GM12878 (cell line): ENCODE data around the gene SERINC5. TPM values are rescaled to one million over a fixed set of nuclear protein-coding genes. Genes with fewer than 3 reads are reported as not detected.

Source experiments
- ATAC-seq: fragments of 200-7000 bp; cut with Tn5 transposase; 3 replicates; pipeline ENCODE4 v1.9.1; 2020; ENCODE audit warnings: mild to moderate bottlenecking, moderate library complexity
- BruUV-seq: library from RNA; stranded (reverse); fragments of 400-500 nt; replicated peaks from 2 replicates; lab custom pipeline; 2021; lab: Mats Ljungman, UMichigan
- CTCF ChIA-PET: fragments of 300-600 bp; sonication (Branson Sonifier 250); formaldehyde crosslinking; extraction: SDS; loops from one replicate; lab custom pipeline; 2021; ENCODE audit warnings: inconsistent platforms; lab: Yijun Ruan, JAX
- POLR2A ChIA-PET: fragments of 350-600 bp; formaldehyde crosslinking; extraction: SDS; loops from one replicate; lab custom pipeline; 2021; ENCODE audit warnings: inconsistent platforms; lab: Charles Lee
- RAD21 ChIA-PET: fragments of 300-600 bp; sonication (Branson Sonifier 250); formaldehyde crosslinking; loops from one replicate; lab custom pipeline; 2023; ENCODE audit warnings: antibody characterized with exemption; ENCODE audit not compliant: unreplicated experiment; lab: Charles Lee
- SMC1A ChIA-PET: fragments of 300-600 bp; sonication (Branson Sonifier 250); formaldehyde crosslinking; loops from one replicate; lab custom pipeline; 2023; ENCODE audit not compliant: unreplicated experiment, uncharacterized antibody; lab: Charles Lee
- DNase-seq: peaks from one replicate; pipeline ENCODE4 v3.0.0-alpha.2; 2011; ENCODE audit warnings: low read depth, low spot score
- FAIRE-seq: peaks from 3 replicates; lab custom pipeline; 2011; peaks lifted over from hg19 to GRCh38; lab: Jason Lieb, UNC
- H2AFZ ChIP-seq: 2 replicates; pipeline ENCODE4 v1.6.0; 2011; ENCODE audit warnings: low read depth, low read length, control low read depth; ENCODE audit not compliant: control insufficient read depth
- H3K27ac ChIP-seq: 2 replicates; pipeline ENCODE4 v1.5.1; 2011; ENCODE audit warnings: control low read depth; ENCODE audit not compliant: control insufficient read depth, insufficient read depth
- H3K27me3 ChIP-seq, 2 experiments: replicated peaks in 1 of 2; 2 replicates each; pipeline versions ENCODE4 v1.6.0 to v1.6.1; 2011; ENCODE audit warnings: low read length in 1 of 2; ENCODE audit not compliant: control insufficient read depth in 2 of 2, insufficient read depth in 2 of 2
- H3K36me3 ChIP-seq, 2 experiments: 2 replicates each; pipeline ENCODE4 v1.5.1; 2011; ENCODE audit warnings: low read length in 1 of 2; ENCODE audit not compliant: control insufficient read depth in 2 of 2, insufficient read depth in 2 of 2
- H3K4me1 ChIP-seq: 2 replicates; pipeline ENCODE4 v1.6.1; 2011; ENCODE audit warnings: mild to moderate bottlenecking, low read length, moderate library complexity, mixed read lengths; ENCODE audit not compliant: control insufficient read depth, insufficient read depth
- H3K4me2 ChIP-seq: 2 replicates; pipeline ENCODE4 v1.6.0; 2011; ENCODE audit warnings: control low read depth; ENCODE audit not compliant: control insufficient read depth, insufficient read depth
- H3K4me3 ChIP-seq: fragments of 200-600 bp; sonication (generic); 2 replicates; pipeline ENCODE4 v1.5.1; 2016
- H3K79me2 ChIP-seq: 2 replicates; pipeline ENCODE4 v1.6.0; 2011; ENCODE audit warnings: low read length; ENCODE audit not compliant: control insufficient read depth, insufficient read depth
- H3K9ac ChIP-seq: 2 replicates; pipeline ENCODE4 v1.8.0; 2011; ENCODE audit warnings: low read length, control low read depth, mixed read lengths; ENCODE audit not compliant: control insufficient read depth, insufficient read depth
- H3K9me3 ChIP-seq: replicated peaks from 3 replicates; pipeline ENCODE4 v1.5.1; 2011; ENCODE audit warnings: mild to moderate bottlenecking, low read length; ENCODE audit not compliant: control insufficient read depth, insufficient read depth
- H4K20me1 ChIP-seq: 2 replicates; pipeline ENCODE4 v1.6.0; 2011; ENCODE audit not compliant: control insufficient read depth, insufficient read depth
- KLF5 ChIP-seq: fragments of 450-650 bp; IDR thresholded peaks from 2 replicates; pipeline ENCODE4 v1.6.1; 2014; ENCODE audit warnings: mild to moderate bottlenecking; ENCODE audit not compliant: partially characterized antibody
- MTA3 ChIP-seq: IDR thresholded peaks from 2 replicates; pipeline ENCODE4 v1.6.1; 2012; ENCODE audit warnings: low read length, inconsistent platforms, borderline replicate concordance
- NRF1 ChIP-seq: conservative IDR thresholded peaks from 2 replicates; pipeline ENCODE4 v1.6.1; 2011; ENCODE audit warnings: mild to moderate bottlenecking, low read depth, low read length, improper control_type of control experiment
- PAX8 ChIP-seq: fragments of 450-650 bp; IDR thresholded peaks from 2 replicates; pipeline ENCODE4 v1.6.1; 2017; ENCODE audit warnings: mild to moderate bottlenecking, moderate library complexity
- RAD51 ChIP-seq: fragments of 450-650 bp; IDR thresholded peaks from 2 replicates; pipeline ENCODE4 v1.6.1; 2016; ENCODE audit warnings: moderate library complexity, mild to moderate bottlenecking, inconsistent platforms
- RFX5 ChIP-seq: IDR thresholded peaks from 2 replicates; pipeline ENCODE4 v1.6.1; 2011; ENCODE audit warnings: low read depth, low read length, improper control_type of control experiment
- SIN3A ChIP-seq: IDR thresholded peaks from 2 replicates; pipeline ENCODE4 v1.6.1; 2012; ENCODE audit warnings: low read depth, low read length, improper control_type of control experiment
- SUPT20H ChIP-seq: IDR thresholded peaks from 2 replicates; pipeline ENCODE4 v1.6.1; 2011; ENCODE audit warnings: low read depth, mild to moderate bottlenecking, low read length, moderate library complexity, borderline replicate concordance; ENCODE audit not compliant: control insufficient read depth
- ZNF207 ChIP-seq: fragments of 450-650 bp; IDR thresholded peaks from 2 replicates; pipeline ENCODE4 v1.6.1; 2014; ENCODE audit warnings: antibody characterized with exemption, mild to moderate bottlenecking, borderline replicate concordance
- ZNF24 ChIP-seq: fragments of 450-650 bp; IDR thresholded peaks from 2 replicates; pipeline ENCODE4 v1.6.1; 2017; ENCODE audit warnings: antibody characterized with exemption, mild to moderate bottlenecking
- ZNF687 ChIP-seq: fragments of 450-650 bp; IDR thresholded peaks from 2 replicates; pipeline ENCODE4 v1.6.1; 2017; ENCODE audit warnings: mild to moderate bottlenecking, moderate library complexity
- WGBS: methylation state at CpG from one replicate; pipeline ENCODE4 v1.1.6; 2016; ENCODE audit warnings: low lambda C conversion rate; ENCODE audit not compliant: insufficient replicate concordance, insufficient coverage; ENCODE audit errors: missing lambda C conversion rate; 5-methylcytosine and 5-hydroxymethylcytosine counted together
- in situ Hi-C: fragments of 300-500 bp; cut with MboI; formaldehyde crosslinking; loops from 9 replicates; pipeline ENCODE4 v1.14.3; 2018; ENCODE audit warnings: mixed read lengths
- intact Hi-C: fragments of 100-400 bp; cut with micrococcal nuclease; formaldehyde crosslinking; loops from one replicate; pipeline ENCODE4 v1.14.2; 2022; ENCODE audit not compliant: unreplicated experiment
- polyA plus RNA-seq, 11 experiments: library from polyadenylated mRNA; depleted of rRNA in 4 of 11; unstranded in 6 of 11; stranded (reverse) in 5 of 11; fragments of >200 nt; fragmentation: Nextera tagmentation in 4 of 11; fragmentation: Illumina TruSeq in 1 of 11; extraction: Ambion mirVana in 4 of 11; extraction: Trizol in 1 of 11; gene quantifications; 1 replicate in 1 of 11; 2 replicates in 10 of 11; pipeline versions ENCODE4 v1.2.1 to v1.2.3, GENCODE V29; 2011 to 2016; ENCODE audit warnings: inconsistent platforms in 2 of 11, missing spikeins in 2 of 11, low read depth in 1 of 11
- total RNA-seq, 4 experiments: library from RNA; depleted of rRNA in 3 of 4; stranded (reverse); fragments of >200 nt in 3 of 4; fragmentation: Illumina TruSeq in 1 of 4; extraction: Trizol in 1 of 4; gene quantifications; 2 replicates each; pipeline versions ENCODE4 v1.2.1 to v1.2.3, GENCODE V29; 2013 to 2021

Gene SERINC5
- total and polyA plus RNA-seq, 10 of the 15 experiments (the other 5 are each of a cell fraction or from before 2014, with no cell fraction given): 0.66 to 7.0 (median 2.8) TPM

- TF ChIP-seq RAD51: no peak
- no peak for TF ChIP-seq SUPT20H
- no peak for TF ChIP-seq ZNF24
- TF ChIP-seq ZNF687: no peak
- TF ChIP-seq RFX5: no peak
- no peak for TF ChIP-seq NRF1
Measured at GRCh38 chr5:80117446-80117845, 138.4 kb downstream of the SERINC5 start (continued).

- SMC1A ChIA-PET: interaction anchor here (0.9 kb wide), 1 partner anchor 9 kb away, joined by 3 read pairs; no protein-coding TSS in a partner anchor
- 46% methylated on average over 4 of the region's 4 CpGs for WGBS
- Histone ChIP-seq H3K27ac (no peak overlapping the region), H3K4me1 (no peaks in the 10 kb centered on the region), H3K9ac (no peak overlapping the region), H4K20me1 (no peaks in the 10 kb centered on the region), H3K4me3 (no peak overlapping the region), H3K9me3 (peaks cover 3% of the 10 kb centered on the region; the same call in 2 of the 3 replicates), H3K27me3 (no peaks in the 10 kb centered on the region), H3K4me2 (no peak overlapping the region), H3K79me2 (no peaks in the 10 kb centered on the region), H2AFZ (no peak overlapping the region), H3K36me3 (no peaks in the 10 kb centered on the region)
- DNase-seq (no peak), ATAC-seq (no peak), FAIRE-seq (no peak)
- TF ChIP-seq NRF1: no peak
- TF ChIP-seq KLF5: no peak
- no peak for TF ChIP-seq MTA3
- TF ChIP-seq SIN3A: no peak
- TF ChIP-seq PAX8: no peak
- no peak for TF ChIP-seq ZNF207
- RAD21 ChIA-PET: interaction anchor here (1.6 kb wide), 1 partner anchor 140 kb away, joined by 5 read pairs; no protein-coding TSS in a partner anchor
- CTCF ChIA-PET: interaction anchor here (0.6 kb wide), 1 partner anchor 158 kb away, joined by 4 read pairs; no protein-coding TSS in a partner anchor
- no TSS peak for BruUV-seq
- POLR2A ChIA-PET: interaction anchor here (1.1 kb wide), 1 partner anchor 13 kb away, joined by 4 read pairs; no protein-coding TSS in a partner anchor
- intact Hi-C loops: no loop called here
- in situ Hi-C loops: no loop called here
Measured at GRCh38 chr5:80116465-80116864, 139.4 kb downstream of the SERINC5 start.
